ENCODE data around the gene CNTNAP2.

Gene CNTNAP2

GRCh38 chr7:147978201-147978600, 1861.6 kb downstream of the CNTNAP2 start:
- no peak overlapping the region for H3K27ac ChIP-seq (ENCODE audit: low read length)
- H3K9ac ChIP-seq (ENCODE audit: low read depth, low read length): no peak overlapping the region
- H3K9me3 ChIP-seq (ENCODE audit: insufficient read depth, low read depth, low read length): no peaks in the 10 kb centered on the region
- no peak overlapping the region for H3K4me3 ChIP-seq (ENCODE audit: low read length)
- no peaks in the 10 kb centered on the region for H3K4me1 ChIP-seq (ENCODE audit: insufficient read depth, low read length)
- H3K27me3 ChIP-seq (ENCODE audit: insufficient read depth, low read length): no peaks in the 10 kb centered on the region
- H3K36me3 ChIP-seq (ENCODE audit: insufficient read depth, low read depth, low read length): no peaks in the 10 kb centered on the region

- Histone ChIP-seq H3K36me3 (ENCODE audit: insufficient read depth, low read depth, low read length) (no peaks in the 10 kb centered on the region), H3K4me1 (ENCODE audit: insufficient read depth, low read length) (no peaks in the 10 kb centered on the region), H3K27ac (ENCODE audit: low read length) (no peak overlapping the region), H3K9me3 (ENCODE audit: insufficient read depth, low read depth, low read length) (no peaks in the 10 kb centered on the region), H3K4me3 (ENCODE audit: low read length) (no peak overlapping the region), H3K27me3 (ENCODE audit: insufficient read depth, low read length) (no peaks in the 10 kb centered on the region), H3K9ac (ENCODE audit: low read depth, low read length) (no peak overlapping the region)
These were observed 1862.0 kb downstream of the CNTNAP2 start for GRCh38 chr7:147978651-147979050.

- H3K4me3 ChIP-seq (ENCODE audit: low read length): no peak overlapping the region
- H3K27me3 ChIP-seq (ENCODE audit: insufficient read depth, low read length): no peaks in the 10 kb centered on the region
- H3K27ac ChIP-seq (ENCODE audit: low read length): no peak overlapping the region
These were observed 1864.5 kb downstream of the CNTNAP2 start for GRCh38 chr7:147980826-147981813.

GRCh38 chr7:147982307-147982706, 1865.7 kb downstream of the CNTNAP2 start:
- Histone ChIP-seq H3K36me3 (ENCODE audit: insufficient read depth, low read depth, low read length) (no peaks in the 10 kb centered on the region), H3K9ac (ENCODE audit: low read depth, low read length) (no peak overlapping the region), H3K27ac (ENCODE audit: low read length) (no peak overlapping the region), H3K4me3 (ENCODE audit: low read length) (no peak overlapping the region), H3K9me3 (ENCODE audit: insufficient read depth, low read depth, low read length) (no peaks in the 10 kb centered on the region; the same call in 1 of the 2 replicates), H3K4me1 (ENCODE audit: insufficient read depth, low read length) (peaks cover 4% of the 10 kb centered on the region), H3K27me3 (ENCODE audit: insufficient read depth, low read length) (no peaks in the 10 kb centered on the region)

More at GRCh38 chr7:147980826-147981813, 1864.5 kb downstream of the CNTNAP2 start:
- Histone ChIP-seq H3K9ac (ENCODE audit: low read depth, low read length) (no peak overlapping the region), H3K36me3 (ENCODE audit: insufficient read depth, low read depth, low read length) (no peaks in the 10 kb centered on the region), H3K9me3 (ENCODE audit: insufficient read depth, low read depth, low read length) (no peaks in the 10 kb centered on the region; the same call in 1 of the 2 replicates), H3K4me1 (ENCODE audit: insufficient read depth, low read length) (peaks cover 4% of the 10 kb centered on the region)

- no peaks in the 10 kb centered on the region; the same call in 1 of the 2 replicates for H3K9me3 ChIP-seq (ENCODE audit: insufficient read depth, low read depth, low read length)
- no peak overlapping the region for H3K9ac ChIP-seq (ENCODE audit: low read depth, low read length)
- peaks cover 4% of the 10 kb centered on the region for H3K4me1 ChIP-seq (ENCODE audit: insufficient read depth, low read length)
- H3K27me3 ChIP-seq (ENCODE audit: insufficient read depth, low read length): no peaks in the 10 kb centered on the region
- no peaks in the 10 kb centered on the region for H3K36me3 ChIP-seq (ENCODE audit: insufficient read depth, low read depth, low read length)
- H3K4me3 ChIP-seq (ENCODE audit: low read length): no peak overlapping the region
- no peak overlapping the region for H3K27ac ChIP-seq (ENCODE audit: low read length)
These were observed 1867.7 kb downstream of the CNTNAP2 start for GRCh38 chr7:147984265-147984664.

- Histone ChIP-seq H3K9me3 (ENCODE audit: insufficient read depth, low read depth, low read length) (peaks cover 8% of the 10 kb centered on the region), H3K27me3 (ENCODE audit: insufficient read depth, low read length) (no peaks in the 10 kb centered on the region), H3K27ac (ENCODE audit: low read length) (no peak overlapping the region), H3K9ac (ENCODE audit: low read depth, low read length) (no peak overlapping the region), H3K4me3 (ENCODE audit: low read length) (no peak overlapping the region), H3K36me3 (ENCODE audit: insufficient read depth, low read depth, low read length) (no peaks in the 10 kb centered on the region), H3K4me1 (ENCODE audit: insufficient read depth, low read length) (peaks cover 4% of the 10 kb centered on the region)
These were observed 1873.5 kb downstream of the CNTNAP2 start for GRCh38 chr7:147990079-147990478.

- Histone ChIP-seq H3K4me3 (ENCODE audit: low read length) (no peak overlapping the region), H3K4me1 (ENCODE audit: insufficient read depth, low read length) (peaks cover under 1% of the 10 kb centered on the region; the same call in 1 of the 2 replicates), H3K36me3 (ENCODE audit: insufficient read depth, low read depth, low read length) (no peaks in the 10 kb centered on the region), H3K9me3 (ENCODE audit: insufficient read depth, low read depth, low read length) (peaks cover 8% of the 10 kb centered on the region), H3K27ac (ENCODE audit: low read length) (no peak overlapping the region), H3K27me3 (ENCODE audit: insufficient read depth, low read length) (no peaks in the 10 kb centered on the region), H3K9ac (ENCODE audit: low read depth, low read length) (no peak overlapping the region)
These were observed 1874.3 kb downstream of the CNTNAP2 start for GRCh38 chr7:147990942-147991341.

GRCh38 chr7:147992698-147993097, 1876.1 kb downstream of the CNTNAP2 start:
- H3K9me3 ChIP-seq (ENCODE audit: insufficient read depth, low read depth, low read length): peaks cover 8% of the 10 kb centered on the region
- no peaks in the 10 kb centered on the region for H3K4me1 ChIP-seq (ENCODE audit: insufficient read depth, low read length)
- H3K9ac ChIP-seq (ENCODE audit: low read depth, low read length): no peak overlapping the region
- no peak overlapping the region for H3K27ac ChIP-seq (ENCODE audit: low read length)
- H3K27me3 ChIP-seq (ENCODE audit: insufficient read depth, low read length): no peaks in the 10 kb centered on the region
- H3K4me3 ChIP-seq (ENCODE audit: low read length): no peak overlapping the region
- no peaks in the 10 kb centered on the region for H3K36me3 ChIP-seq (ENCODE audit: insufficient read depth, low read depth, low read length)

GRCh38 chr7:147997636-147998035, 1881.0 kb downstream of the CNTNAP2 start:
- Histone ChIP-seq H3K4me3 (ENCODE audit: low read length) (no peak overlapping the region), H3K9ac (ENCODE audit: low read depth, low read length) (no peak overlapping the region), H3K9me3 (ENCODE audit: insufficient read depth, low read depth, low read length) (no peaks in the 10 kb centered on the region), H3K27ac (ENCODE audit: low read length) (no peak overlapping the region), H3K36me3 (ENCODE audit: insufficient read depth, low read depth, low read length) (no peaks in the 10 kb centered on the region), H3K27me3 (ENCODE audit: insufficient read depth, low read length) (no peaks in the 10 kb centered on the region), H3K4me1 (ENCODE audit: insufficient read depth, low read length) (peaks cover 9% of the 10 kb centered on the region; the same call in 1 of the 2 replicates)

GRCh38 chr7:147999962-148000361, 1883.4 kb downstream of the CNTNAP2 start:
- Histone ChIP-seq H3K36me3 (ENCODE audit: insufficient read depth, low read depth, low read length) (no peaks in the 10 kb centered on the region), H3K4me1 (ENCODE audit: insufficient read depth, low read length) (peaks cover 9% of the 10 kb centered on the region; the same call in 1 of the 2 replicates)

GRCh38 chr7:148011753-148012152, 1895.2 kb downstream of the CNTNAP2 start:
- no peak overlapping the region for H3K4me3 ChIP-seq (ENCODE audit: low read length)
- H3K9me3 ChIP-seq (ENCODE audit: insufficient read depth, low read depth, low read length): no peaks in the 10 kb centered on the region
- H3K27ac ChIP-seq (ENCODE audit: low read length): no peak overlapping the region
- H3K4me1 ChIP-seq (ENCODE audit: insufficient read depth, low read length): no peaks in the 10 kb centered on the region
- no peaks in the 10 kb centered on the region for H3K36me3 ChIP-seq (ENCODE audit: insufficient read depth, low read depth, low read length)
- H3K9ac ChIP-seq (ENCODE audit: low read depth, low read length): no peak overlapping the region
- no peaks in the 10 kb centered on the region for H3K27me3 ChIP-seq (ENCODE audit: insufficient read depth, low read length)

More at GRCh38 chr7:147999962-148000361, 1883.4 kb downstream of the CNTNAP2 start:
- Histone ChIP-seq H3K27me3 (ENCODE audit: insufficient read depth, low read length) (no peaks in the 10 kb centered on the region), H3K9me3 (ENCODE audit: insufficient read depth, low read depth, low read length) (no peaks in the 10 kb centered on the region), H3K27ac (ENCODE audit: low read length) (no peak overlapping the region), H3K4me3 (ENCODE audit: low read length) (no peak overlapping the region), H3K9ac (ENCODE audit: low read depth, low read length) (no peak overlapping the region)

- no peak overlapping the region for H3K9ac ChIP-seq (ENCODE audit: low read depth, low read length)
These were observed 1897.4 kb downstream of the CNTNAP2 start for GRCh38 chr7:148014001-148014400.

More at GRCh38 chr7:148014001-148014400, 1897.4 kb downstream of the CNTNAP2 start:
- Histone ChIP-seq H3K36me3 (ENCODE audit: insufficient read depth, low read depth, low read length) (no peaks in the 10 kb centered on the region), H3K9me3 (ENCODE audit: insufficient read depth, low read depth, low read length) (no peaks in the 10 kb centered on the region), H3K27me3 (ENCODE audit: insufficient read depth, low read length) (peaks cover 7% of the 10 kb centered on the region; the same call in 1 of the 2 replicates), H3K4me1 (ENCODE audit: insufficient read depth, low read length) (no peaks in the 10 kb centered on the region), H3K27ac (ENCODE audit: low read length) (no peak overlapping the region), H3K4me3 (ENCODE audit: low read length) (no peak overlapping the region)
